Measurements from ENCODE around the gene SMIM8. TPM values are rescaled to one million over a fixed set of nuclear protein-coding genes. Genes with fewer than 3 reads are reported as not detected.

The SMIM8 gene
- total RNA-seq, 1 donor from 2014 or later: 17.3 TPM

DNA sequence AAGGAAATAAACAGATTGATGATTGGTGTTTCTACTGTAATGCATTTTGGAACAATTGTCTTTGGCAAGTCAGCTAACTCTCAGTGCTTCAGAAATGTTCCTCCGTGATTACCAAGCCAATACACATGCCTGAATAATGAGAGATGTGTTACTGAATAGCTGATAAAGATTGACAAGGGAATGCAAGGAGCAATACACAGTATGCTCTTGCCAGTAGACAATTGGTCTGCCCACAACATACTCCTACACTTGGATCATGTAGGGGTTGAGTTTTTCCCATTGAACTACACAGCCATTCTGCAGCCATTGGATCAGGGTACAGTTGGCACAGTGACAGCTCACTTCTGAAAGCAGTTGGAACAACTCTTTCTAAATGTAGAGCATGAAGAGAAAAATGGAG lies 12.3 kb downstream of the SMIM8 start:
- DNase-seq (ENCODE audit: low spot score): no peak

DNA sequence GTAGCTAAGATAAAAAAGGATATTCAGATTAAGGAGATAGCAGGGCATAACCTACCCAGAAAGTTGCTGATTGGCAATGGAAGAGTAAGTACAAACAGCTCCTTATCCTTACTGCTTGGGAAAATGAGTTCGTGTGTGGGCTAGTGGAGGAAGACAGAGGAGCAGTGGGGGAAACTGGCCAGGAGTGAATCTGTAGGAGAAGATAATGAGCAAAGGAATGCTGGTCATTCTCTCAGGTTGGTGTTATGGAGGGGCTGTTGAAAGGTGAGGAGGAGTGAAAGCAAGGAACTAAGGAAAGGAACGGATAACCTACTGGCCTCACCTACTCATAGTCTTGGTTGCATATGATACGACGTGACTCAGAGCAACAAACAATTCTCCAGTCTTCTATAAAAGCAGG lies 14.0 kb downstream of the SMIM8 start:
- DNase-seq (ENCODE audit: low spot score): no peak

DNA sequence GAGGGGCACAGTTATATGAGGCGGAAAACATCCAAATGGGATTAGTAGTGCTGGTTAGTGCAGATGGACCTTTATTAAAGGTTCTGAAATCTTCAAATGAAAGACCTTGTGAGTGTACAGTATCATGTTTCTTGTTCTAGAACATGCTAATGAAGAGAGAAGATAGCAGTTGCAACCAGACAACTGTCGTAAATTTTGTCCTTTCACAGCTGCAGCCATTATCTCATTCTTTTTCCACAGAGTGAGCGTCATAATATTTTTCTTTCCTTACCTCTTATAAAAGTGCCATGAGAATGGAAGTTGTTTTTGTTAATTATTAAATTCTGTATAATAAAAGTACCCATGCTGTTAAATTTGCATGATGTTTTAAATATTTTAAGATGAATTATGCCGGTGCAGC lies 17.8 kb downstream of the SMIM8 start:
- peak; percentile 37 for DNase-seq (ENCODE audit: low spot score)

DNA sequence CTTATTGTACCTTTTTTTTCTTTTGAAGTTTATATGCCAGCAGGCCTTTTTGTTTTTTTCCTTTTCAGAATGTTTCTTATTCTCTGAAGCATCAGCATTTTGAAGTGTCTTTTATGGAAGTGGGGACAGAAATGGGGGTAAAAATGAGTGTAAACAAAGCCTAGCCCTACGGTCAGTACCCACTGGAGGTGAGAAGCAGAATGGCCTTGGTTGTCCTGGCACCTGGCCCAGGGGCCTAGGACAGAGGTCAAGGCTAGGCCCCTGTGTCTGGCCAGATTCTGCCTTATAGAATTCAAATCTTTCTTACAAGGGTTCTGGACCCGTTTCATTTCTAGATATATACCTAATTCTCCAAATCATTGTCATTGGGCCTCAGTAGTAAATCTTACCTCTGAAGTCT lies 18.8 kb downstream of the SMIM8 start:
- DNase-seq (ENCODE audit: low spot score): no peak

DNA sequence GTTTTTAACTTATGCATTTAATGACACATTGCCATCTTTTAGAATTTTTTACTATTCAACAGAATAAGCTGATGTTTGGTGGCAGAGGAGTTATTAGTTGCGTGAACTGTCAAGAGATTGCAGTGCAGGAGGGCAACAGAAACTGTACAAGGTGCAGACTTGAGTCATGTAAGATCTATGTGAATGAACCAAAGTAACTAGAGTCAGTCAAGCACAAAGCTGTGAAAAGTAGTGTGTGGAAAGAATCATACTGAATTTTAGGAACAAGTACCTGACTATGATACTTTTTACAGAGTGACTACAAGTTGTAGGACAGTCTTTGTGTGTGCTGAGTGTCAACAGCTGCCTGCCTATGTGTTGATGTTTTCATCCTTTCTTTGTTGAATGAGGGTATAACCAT lies 19.5 kb downstream of the SMIM8 start:
- DNase-seq (ENCODE audit: low spot score): no peak

DNA sequence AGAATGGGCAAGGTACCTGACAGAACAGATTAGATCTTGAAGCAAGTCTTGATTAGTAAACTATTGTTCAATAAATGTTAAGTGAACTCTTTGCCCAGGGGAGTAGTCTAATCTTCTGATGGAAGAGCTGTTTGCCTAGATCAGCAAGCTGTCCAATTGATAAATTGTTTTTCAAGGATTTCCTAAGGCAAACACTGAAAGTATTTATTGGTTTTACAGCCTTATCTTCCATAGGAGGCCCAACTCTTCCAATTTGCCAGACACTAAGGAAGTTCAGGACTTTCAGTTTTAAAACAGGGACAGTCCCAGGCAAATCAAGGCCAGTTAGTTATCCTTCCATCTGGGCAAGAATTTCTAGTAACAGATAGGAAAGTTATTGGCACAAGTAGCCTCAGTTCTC lies 20.4 kb downstream of the SMIM8 start:
- DNase-seq (ENCODE audit: low spot score): peak; percentile 21

DNA sequence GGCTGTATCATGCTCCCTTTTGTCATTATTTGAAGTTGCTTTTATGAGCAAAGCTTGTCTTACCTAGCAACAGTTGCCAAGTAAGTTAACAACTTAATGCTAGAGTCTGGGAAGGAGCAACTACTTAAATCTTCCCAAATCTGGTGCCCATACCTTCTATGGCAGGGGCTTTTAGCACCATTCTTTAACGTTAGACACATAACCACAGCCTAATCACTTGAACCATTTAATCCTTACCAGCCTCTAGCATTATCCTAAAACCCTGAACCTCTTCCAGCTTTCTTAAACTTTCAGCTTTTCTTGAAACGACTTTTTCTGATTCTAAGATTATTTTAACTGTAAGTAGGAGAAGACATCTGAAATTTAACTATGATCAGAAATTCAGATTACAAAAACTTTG lies 22.3 kb downstream of the SMIM8 start, which contains the start of gene C6orf163:
Gene C6orf163, plus strand, starts transcription at position 83 of the 400 bp plus-strand sequence. Its CDS starts 287 bp downstream, at position 370.
- DNase-seq (ENCODE audit: low spot score): peak; percentile 91

DNA sequence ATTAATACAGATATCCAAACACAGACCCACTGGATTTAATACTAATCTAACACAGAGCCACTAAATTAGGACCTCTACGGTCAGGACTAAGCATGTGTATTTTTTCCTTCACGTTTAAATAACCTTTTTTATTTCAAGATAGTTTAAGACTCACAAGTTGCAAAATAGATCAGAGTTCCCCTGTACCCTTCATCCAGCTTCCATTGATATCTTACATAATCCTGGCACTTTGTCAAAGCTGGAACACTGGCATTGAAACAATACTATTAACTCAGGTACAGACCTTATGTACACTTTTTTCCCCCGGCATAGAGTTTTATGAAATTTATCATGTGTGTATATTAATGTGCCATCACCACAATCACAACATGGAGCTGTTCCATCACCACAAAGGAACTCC lies 24.3 kb downstream of the SMIM8 start:
- DNase-seq (ENCODE audit: low spot score): no peak

DNA sequence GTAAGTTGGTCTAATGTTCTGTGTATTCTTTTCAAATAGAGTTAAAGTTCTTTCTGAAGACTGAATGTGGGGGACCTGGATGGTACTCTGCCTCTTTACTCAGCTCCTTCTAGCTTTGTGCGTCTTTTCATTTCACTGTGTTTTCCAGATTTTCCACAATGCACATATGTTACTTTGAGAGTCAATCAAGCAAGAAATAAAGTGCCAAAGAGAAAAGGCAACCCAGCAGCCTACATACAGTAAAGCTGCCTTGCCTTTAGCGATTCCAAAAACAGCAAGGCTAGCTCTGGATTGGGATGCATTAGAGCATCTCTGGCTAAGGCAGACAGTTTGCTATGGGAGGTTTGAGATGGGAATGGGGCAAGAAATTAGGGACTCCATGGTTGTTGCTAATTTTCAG lies 27.5 kb downstream of the SMIM8 start:
- DNase-seq (ENCODE audit: low spot score): no peak

DNA sequence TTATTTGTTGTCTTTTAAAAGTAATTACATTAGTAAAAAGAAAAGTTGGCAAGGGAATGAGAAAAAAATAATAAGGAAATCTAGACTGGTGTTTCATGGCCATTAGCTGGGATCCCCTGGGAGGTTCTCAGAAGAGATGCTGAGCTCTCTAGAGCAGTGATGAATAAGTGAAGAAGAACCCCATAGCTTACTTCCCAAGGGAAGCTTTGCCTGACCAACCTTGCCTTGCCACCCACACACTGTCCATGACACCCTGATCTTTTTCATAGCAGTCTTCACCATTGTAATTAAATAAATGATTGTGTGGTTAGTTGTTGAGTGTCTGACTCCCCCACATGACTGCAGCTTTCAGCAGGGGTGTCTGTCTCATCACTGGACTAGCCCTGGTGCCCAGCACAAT lies 28.1 kb downstream of the SMIM8 start:
- no peak for DNase-seq (ENCODE audit: low spot score)

DNA sequence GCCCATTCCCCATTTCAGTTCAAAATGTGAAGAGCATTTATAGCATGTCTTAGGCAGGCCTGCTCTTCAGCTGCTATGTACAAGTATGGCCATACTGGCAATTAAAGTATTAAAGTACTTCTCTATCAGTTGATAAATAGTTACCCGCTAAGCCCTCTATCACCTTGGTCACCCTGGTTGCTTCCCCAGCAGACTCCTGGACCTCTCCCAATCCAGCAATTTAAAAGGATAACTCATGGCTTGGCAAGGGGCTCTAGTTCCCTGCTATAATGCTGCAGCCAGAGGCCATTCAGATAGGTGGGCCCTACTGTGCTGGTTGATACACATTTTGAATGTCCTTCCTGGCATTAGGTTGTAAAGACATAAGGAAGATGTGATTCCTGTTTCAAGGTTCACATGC lies 29.2 kb downstream of the SMIM8 start:
- no peak for DNase-seq (ENCODE audit: low spot score)

DNA sequence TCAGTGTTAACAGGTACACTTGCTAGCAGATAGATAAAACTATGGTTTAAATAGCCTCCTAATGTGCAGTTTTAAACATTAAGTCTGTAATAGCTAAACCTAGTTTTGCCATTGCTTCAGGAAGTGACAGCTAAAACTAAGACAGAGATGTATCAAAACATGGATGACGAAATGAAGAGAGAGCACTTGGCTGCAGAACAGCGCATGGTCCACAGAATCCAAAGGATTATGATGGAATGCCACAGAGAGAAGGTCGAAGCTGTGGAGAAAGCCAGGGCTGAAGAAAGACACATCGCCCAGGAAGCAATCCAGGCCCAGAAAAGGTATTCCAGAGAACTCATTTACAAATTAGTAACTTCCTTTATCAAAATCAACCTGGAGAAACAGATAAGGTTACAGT lies 33.8 kb downstream of the SMIM8 start:
- peak; percentile 64 for DNase-seq (ENCODE audit: low spot score)

DNA sequence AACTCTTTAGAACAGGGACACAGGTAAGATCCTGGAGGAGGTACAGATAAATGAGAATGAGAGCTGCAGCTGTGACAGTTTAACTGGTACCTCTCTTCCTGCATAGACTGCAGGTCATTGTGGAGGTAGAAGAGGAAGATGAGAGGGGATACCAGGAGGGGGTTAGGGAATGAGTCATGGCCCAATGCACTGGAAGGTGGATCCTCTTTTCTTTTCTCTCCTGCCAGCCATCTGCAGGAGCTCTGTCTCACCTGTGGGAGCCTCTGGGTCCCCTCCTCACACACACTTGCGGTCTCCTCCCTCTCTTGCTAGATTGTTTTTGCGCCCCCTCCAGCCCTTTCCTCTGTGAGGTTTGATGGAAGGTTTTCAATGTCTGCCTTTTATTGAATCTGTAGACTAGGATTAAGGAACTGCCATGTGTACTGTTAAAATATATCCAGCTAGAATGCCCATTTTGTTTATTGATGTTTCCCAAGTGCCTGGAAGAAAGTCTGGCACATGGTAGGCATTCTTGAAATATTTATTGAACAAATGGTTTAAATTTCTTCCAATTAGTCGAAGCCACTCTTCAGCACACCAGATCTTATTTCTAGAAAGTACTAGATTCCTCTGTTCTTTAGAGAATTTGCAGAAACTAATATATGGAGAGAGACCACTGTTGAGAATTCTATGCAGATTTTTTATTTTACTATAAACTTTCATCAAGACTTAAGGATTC lies 35.2 kb downstream of the SMIM8 start:
- DNase-seq (ENCODE audit: low spot score): no peak

DNA sequence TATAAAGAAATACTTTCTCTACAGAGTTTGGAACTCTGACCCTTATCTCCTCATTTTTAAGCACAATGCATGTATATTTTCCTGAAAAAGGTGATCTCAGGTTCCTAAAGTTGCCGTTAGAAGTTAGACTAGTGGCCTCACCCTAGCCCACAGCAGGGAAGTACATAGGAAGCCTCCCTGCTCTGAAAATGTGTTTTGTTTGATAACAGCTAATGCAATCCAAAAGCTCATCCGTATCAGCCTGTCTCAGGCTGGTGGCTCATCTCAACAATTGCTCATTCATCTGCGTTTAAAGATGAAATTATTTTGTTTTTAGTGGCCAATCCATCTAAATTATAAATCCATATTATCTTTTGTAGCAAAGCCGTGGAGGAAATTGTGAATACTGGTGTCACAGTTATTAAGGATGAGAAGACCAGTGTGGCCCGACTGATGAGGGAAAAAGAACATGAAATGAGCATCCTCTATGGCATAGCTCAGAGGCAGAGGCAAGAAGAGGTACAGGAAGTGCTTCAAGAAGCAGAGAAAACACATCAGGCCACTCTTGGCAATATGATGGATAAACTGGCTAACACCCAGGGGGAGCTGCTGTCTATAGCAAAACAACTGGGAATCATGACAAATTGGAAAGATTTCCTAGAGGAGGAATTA lies 42.3 kb downstream of the SMIM8 start:
- no peak for DNase-seq (ENCODE audit: low spot score)

DNA sequence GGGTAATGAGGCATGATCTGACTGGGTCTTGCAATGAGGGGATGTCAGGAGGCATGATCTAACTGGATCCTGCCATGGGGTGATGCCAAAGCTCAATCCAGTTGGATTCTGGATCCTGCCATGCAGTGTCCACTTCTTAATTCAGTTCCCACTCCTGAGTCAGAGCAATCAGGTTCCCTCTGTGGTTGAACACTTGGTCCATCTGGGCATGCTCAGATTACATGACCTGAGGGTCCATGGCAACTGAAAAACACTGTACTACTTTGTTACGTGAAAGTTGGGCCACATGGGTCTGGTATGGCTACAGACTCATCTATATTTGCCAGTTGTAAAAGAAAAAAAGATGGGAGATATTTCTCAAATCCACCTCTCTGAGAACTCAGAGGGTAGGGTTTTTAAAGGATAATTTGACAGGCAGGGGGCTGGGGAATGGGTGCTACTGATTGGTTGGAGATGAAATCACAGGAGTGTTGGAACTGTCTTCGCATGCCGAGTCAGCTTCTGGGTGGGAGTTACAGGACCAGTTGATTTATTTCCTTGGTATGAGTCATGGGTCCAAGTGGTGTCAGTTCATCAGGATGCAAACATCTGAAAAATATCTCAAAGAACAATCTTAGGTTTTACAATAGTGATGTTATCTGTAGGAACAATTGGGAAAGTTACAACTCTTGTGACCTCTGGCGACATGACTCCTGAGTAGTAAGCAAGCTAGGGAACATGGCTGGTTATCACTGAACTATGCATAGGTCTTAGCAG lies 43.9 kb downstream of the SMIM8 start:
- DNase-seq (ENCODE audit: low spot score): no peak

DNA sequence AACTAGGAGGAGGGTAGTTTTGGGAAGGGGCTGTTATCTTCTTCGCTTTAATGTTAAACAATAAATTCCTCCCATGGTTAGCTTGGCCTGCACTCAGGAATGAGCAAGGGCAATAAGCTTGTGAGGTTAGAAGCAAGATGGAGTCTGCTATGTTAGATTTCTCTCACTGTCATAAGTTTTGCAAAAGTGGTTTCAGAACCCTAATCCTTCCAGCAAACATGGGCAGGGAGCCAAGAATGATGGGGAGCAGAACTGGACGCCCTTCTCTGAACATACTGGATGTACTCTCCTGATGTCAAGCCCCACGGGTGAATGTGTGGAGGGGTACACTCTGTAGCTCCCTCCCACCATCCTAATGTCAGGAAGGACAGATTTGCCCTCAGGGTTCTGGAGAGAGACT lies 44.5 kb downstream of the SMIM8 start:
- DNase-seq (ENCODE audit: low spot score): no peak

DNA sequence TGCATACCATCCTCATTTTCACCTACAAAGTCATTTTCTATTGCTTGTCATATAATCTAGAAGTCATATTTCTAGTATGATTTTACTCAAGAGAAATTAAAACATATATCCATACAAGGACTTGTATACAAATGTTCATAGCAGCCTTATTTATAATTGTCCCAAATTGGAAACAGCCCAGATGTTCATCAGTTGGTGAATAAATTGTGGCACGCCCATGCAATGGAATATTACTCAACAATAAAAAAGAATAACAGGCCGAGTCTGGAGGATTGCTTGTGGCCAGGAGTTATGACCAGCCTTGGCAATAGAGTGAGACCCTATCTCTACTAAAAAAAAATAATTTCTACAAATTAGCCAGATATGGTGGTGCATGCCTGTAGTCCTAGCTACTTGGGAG lies 51.0 kb downstream of the SMIM8 start:
- DNase-seq (ENCODE audit: low spot score): no peak

DNA sequence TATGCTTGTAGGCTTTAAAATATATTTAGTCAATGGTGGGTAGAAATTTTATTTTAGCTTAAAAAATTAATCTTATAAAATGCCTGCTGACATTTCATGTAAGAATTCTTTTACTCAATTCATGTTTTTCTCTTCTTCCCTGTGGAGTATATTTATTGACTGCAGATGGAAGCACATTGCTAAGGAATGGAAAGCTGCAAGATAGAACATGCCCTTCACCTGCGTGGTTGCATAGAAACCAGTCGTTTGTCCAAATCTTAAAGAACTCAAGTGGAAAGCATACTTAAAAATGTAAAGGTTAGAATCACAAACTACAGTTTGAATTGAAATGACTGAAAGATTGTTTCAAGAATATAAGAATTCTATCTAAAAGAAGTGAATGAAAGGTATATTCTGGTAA lies 52.9 kb downstream of the SMIM8 start:
- peak; percentile 49 for DNase-seq (ENCODE audit: low spot score)

DNA sequence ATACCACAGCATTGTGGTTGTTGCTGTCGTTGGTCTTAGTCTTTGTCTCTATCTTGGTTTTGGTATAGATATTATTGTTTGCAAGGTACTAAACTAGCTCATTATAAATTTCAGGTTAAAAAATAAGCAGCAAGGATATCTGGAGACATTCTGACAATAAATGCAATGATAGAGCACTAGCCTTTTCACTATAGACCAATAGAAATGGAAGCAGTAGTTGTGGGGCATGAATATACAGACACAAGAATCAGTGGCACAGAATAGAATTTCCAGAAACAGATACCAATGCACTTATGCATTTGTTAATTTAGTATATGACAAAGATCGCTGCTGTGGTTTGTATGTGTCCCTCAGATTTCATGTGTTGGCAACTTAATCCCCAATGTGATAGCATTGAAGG lies 54.3 kb downstream of the SMIM8 start:
- no peak for DNase-seq (ENCODE audit: low spot score)

DNA sequence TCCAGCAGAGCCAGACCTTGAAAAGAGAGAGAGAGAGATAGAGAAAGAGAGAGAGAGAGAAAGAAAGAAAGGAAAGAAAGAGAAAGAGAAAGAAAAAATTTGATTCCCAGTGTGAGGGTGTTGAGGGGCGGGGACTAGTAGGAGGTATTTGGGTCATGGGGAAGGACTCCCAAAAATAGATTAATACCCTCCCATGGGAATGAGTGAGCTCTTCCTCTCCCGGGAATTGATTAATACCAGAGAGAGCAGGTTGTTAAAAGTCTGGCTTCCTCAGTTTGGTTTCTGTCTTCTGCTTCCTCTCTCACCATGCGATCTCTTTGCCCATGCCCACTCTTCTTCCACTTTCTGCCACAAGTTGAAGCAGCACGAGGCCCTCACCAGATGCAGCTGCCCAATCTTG lies 56.6 kb downstream of the SMIM8 start:
- DNase-seq (ENCODE audit: low spot score): no peak

DNA sequence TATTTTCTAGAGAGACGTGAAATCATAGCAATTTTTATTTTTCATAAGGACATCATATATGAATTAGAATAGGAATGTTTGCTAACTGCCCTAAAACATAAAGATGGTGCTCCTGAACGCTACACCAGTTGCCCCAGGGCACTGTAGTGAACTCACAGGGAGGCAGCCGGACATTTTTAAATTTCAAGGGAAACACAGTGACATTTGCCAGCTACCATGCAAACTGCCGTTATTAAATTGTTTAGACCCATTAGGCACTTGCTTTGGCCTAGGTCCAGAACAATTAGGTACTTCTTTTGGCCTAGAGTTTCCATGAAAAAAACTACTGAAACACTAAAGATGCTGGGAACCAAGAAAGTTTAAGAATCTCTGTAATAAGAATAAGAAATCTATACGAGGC lies 60.5 kb downstream of the SMIM8 start:
- no peak for DNase-seq (ENCODE audit: low spot score)

DNA sequence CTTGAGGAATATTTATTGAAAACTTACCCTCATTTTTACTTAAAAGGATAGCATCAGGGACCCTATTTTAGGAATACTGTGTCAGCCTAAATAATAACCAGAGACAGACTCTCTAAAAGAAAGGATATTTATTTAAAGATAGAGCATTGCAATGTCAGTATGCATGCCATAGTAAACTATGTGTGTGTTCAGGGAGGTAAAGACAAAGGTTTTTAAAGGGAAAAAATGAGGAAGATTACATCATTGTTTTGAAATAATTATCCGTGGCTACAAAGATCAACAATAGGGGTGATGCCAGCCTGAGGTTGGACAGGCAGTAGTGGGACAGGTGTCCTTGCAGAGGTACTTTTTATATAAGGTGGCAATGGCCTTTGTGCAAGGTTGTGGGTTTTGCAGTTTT lies 61.6 kb downstream of the SMIM8 start:
- DNase-seq (ENCODE audit: low spot score): no peak

DNA sequence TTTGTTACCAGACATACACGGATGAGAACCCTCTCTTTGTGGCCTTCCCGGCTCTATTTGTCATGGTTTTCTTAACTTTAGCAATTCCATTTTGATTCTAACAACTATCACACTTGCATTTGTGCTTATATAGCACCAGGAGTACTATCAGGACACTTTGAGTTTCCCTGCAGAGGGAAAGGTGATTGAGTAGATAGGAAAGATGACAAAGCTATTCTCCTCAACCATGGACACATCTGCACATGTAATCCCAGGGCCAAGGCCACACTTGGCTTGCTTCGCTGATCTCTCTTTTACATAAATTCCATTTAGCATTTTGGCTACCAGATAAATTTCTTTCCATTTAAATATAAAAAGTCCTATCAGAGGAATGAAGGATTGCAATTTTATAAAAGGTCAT lies 62.1 kb downstream of the SMIM8 start:
- DNase-seq (ENCODE audit: low spot score): no peak
